Cardiac muscle cell (in vitro differentiated cells and primary cell): ENCODE results near the gene NUDT5. TPM values are rescaled to one million over a fixed set of nuclear protein-coding genes. Genes with fewer than 3 reads are reported as not detected.

Experiments
- DNase-seq, 2 donors: peaks; one replicate each; pipeline versions ENCODE4 v3.0.0 to v3.0.0-alpha.2; 2010 to 2017; ENCODE audit warnings: low read depth in 1 of 2, low spot score in 1 of 2
- H3K27ac ChIP-seq: fragments of 200-600 bp; sonication (generic); 2 replicates; pipeline ENCODE4 v1.5.1; 2016
- H3K27me3 ChIP-seq: fragments of 200-600 bp; sonication (generic); 2 replicates; pipeline ENCODE4 v1.6.0; 2016; ENCODE audit warnings: control low read depth
- H3K36me3 ChIP-seq: fragments of 200-600 bp; sonication (generic); 2 replicates; pipeline ENCODE4 v1.5.1; 2016; ENCODE audit warnings: control low read depth
- H3K4me1 ChIP-seq: fragments of 200-600 bp; sonication (generic); 2 replicates; pipeline ENCODE4 v1.8.1; 2017; ENCODE audit warnings: low read depth, mild to moderate bottlenecking, mixed run types
- H3K4me3 ChIP-seq: fragments of 200-600 bp; sonication (generic); 2 replicates; pipeline ENCODE4 v1.5.1; 2016; ENCODE audit warnings: mild to moderate bottlenecking
- H3K9me3 ChIP-seq: fragments of 200-600 bp; sonication (generic); 2 replicates; pipeline ENCODE4 v1.5.1; 2017; ENCODE audit warnings: low read depth, mild to moderate bottlenecking, control low read depth
- polyA plus RNA-seq: library from polyadenylated mRNA; unstranded; fragments of >200 nt; fragmentation: Nextera tagmentation; extraction: Ambion mirVana; gene quantifications from 2 replicates; pipeline ENCODE4 v1.2.1, GENCODE V29; 2016
- total RNA-seq: library from RNA; depleted of rRNA; stranded (reverse); fragments of >200 nt; gene quantifications from 2 replicates; pipeline ENCODE4 v1.2.3, GENCODE V29; 2016
- TF ChIP-seq, protein P1 (sequence below): IDR thresholded peaks from 2 replicates; pipeline ENCODE4 v1.5.1; 2012; ENCODE audit warnings: low read depth, mild to moderate bottlenecking, low read length

The NUDT5 gene
- total and polyA plus RNA-seq, 2 experiments from 2014 or later, result 49.3 to 122 TPM

DNA sequence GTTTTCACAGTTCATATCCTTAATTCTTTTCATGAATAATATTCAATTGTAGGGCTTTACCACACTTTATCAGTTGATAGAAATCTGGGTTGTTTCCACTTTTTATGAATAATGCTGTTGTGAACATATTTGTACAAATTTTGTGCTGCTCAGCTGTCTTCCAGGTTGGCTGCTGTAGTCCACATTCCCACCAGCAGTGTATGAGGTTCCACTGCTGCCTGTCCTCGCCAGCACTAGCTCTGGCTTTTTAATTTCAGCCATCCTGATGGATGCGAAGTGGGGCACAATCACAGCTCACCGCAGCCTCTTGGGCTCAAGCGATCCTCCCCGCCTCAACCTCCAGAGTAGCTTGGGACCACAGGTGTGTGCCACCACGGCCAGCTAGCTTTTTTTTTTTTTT lies 32.8 kb downstream of the NUDT5 start:
- H3K27me3 ChIP-seq, result no peaks in the 10 kb centered on the region
- no peak overlapping the region for H3K27ac ChIP-seq
- no peaks in the 10 kb centered on the region for H3K9me3 ChIP-seq
- peaks cover 73% of the 10 kb centered on the region for H3K36me3 ChIP-seq
- H3K4me1 ChIP-seq, result no peaks in the 10 kb centered on the region
- TF ChIP-seq, protein P1, sequence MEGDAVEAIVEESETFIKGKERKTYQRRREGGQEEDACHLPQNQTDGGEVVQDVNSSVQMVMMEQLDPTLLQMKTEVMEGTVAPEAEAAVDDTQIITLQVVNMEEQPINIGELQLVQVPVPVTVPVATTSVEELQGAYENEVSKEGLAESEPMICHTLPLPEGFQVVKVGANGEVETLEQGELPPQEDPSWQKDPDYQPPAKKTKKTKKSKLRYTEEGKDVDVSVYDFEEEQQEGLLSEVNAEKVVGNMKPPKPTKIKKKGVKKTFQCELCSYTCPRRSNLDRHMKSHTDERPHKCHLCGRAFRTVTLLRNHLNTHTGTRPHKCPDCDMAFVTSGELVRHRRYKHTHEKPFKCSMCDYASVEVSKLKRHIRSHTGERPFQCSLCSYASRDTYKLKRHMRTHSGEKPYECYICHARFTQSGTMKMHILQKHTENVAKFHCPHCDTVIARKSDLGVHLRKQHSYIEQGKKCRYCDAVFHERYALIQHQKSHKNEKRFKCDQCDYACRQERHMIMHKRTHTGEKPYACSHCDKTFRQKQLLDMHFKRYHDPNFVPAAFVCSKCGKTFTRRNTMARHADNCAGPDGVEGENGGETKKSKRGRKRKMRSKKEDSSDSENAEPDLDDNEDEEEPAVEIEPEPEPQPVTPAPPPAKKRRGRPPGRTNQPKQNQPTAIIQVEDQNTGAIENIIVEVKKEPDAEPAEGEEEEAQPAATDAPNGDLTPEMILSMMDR, result no peak
- no peak for DNase-seq
- H3K4me3 ChIP-seq, result no peak overlapping the region

DNA sequence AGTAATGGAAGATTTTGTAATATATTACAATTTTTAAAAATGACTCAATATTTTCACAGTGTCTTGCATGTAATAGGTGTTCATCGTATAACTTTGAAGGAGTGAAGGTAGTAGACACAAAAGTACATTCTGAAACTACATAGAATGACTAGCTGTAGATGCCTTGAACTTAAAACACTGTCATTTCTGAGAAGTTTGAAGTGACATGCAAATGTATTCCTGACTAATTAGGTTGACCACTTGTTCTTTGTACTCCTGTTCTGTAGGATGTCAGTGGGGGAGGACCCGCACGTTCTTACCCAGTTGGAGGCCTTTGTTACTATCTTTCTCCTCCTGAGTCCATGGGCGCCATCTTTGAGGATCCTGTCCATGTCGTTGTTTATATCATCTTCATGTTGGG lies 35.0 kb downstream of the NUDT5 start:
- Histone ChIP-seq H3K4me1 (no peaks in the 10 kb centered on the region), H3K27ac (no peak overlapping the region), H3K36me3 (peaks cover 64% of the 10 kb centered on the region), H3K9me3 (no peaks in the 10 kb centered on the region), H3K4me3 (no peak overlapping the region), H3K27me3 (no peaks in the 10 kb centered on the region)
- TF ChIP-seq, protein P1, result no peak
- no peak for DNase-seq

DNA sequence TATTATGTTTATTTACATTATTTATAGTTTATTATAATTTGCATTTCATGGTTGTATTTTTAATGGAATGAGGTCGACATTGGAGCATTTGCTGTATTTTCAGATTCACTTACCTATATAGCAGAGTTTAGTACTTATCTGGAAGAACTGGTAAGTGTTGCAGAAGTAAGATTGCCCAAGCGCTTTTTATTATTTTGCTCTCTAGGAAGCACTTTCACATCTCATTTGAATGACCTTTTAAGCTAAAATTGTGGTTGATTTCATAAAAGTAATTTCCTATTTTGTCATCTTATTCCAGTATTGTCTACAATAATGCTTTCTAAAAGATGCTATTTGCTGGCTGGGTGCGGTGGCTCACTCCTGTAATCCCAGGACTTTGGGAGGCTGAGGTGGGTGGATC lies 37.6 kb downstream of the NUDT5 start:
- Histone ChIP-seq H3K27ac (no peak overlapping the region), H3K27me3 (no peaks in the 10 kb centered on the region), H3K4me1 (no peaks in the 10 kb centered on the region), H3K36me3 (peaks cover 57% of the 10 kb centered on the region), H3K4me3 (no peak overlapping the region), H3K9me3 (no peaks in the 10 kb centered on the region)
- no peak for DNase-seq
- TF ChIP-seq, protein P1, result no peak

DNA sequence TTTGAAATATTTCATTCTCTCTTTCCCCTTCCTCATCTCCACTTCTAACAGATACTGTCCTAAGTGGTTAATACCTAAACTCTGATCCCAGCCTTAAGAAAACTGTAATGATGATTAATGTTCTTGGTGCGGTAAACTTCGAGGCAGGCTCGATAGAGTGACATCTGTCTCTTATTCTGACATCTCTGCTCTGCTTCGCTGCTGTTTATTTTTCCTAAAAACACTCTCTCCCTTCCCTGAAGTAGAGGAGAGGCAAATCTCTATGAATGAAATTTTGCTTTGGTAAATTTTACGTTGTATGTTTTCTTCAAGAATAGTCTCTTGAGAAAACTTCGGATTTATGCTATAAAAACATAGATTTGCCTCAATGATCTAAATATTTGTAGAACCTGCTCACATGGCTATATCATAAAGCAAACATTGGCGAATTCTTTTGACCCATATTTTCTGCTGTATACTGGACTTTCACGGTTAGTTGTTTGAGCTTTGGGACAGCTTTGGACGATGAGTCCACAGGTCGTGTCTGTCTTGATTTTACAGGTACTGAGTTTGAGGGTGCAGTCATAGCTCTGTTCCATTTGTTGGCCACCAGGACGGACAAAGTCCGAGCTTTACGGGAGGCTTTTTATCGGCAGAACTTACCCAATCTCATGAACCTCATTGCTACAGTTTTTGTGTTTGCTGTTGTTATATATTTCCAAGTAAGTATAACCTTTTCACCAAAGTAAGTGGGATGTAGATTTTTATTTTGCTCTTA lies 39.1 kb downstream of the NUDT5 start:
- Histone ChIP-seq H3K4me3 (no peak overlapping the region), H3K36me3 (peaks cover 43% of the 10 kb centered on the region), H3K27ac (no peak overlapping the region), H3K27me3 (no peaks in the 10 kb centered on the region), H3K4me1 (no peaks in the 10 kb centered on the region), H3K9me3 (no peaks in the 10 kb centered on the region)
- DNase-seq, result no peak
- TF ChIP-seq, protein P1, result no peak

DNA sequence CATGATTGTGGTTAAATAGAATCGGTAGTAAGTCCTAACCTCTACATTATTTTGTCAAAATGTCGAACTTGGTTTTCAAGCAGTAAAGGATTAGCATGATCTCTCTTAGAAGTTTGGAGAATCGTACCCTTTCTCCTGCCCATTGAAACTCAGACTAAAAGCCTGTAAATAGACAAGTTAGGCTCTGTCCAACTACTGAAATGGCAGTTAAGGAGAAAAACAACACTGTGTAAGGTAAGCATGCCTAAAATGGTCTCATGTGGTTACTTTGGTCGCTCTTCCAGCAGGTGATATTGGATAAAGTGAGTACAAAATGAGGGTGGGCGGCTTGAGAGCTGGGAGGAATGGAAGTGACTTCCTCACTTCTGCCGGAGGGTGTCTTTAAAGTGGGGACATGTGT lies 41.2 kb downstream of the NUDT5 start:
- Histone ChIP-seq H3K4me1 (no peaks in the 10 kb centered on the region), H3K27me3 (no peaks in the 10 kb centered on the region), H3K36me3 (peaks cover 32% of the 10 kb centered on the region), H3K27ac (no peak overlapping the region), H3K9me3 (no peaks in the 10 kb centered on the region), H3K4me3 (no peak overlapping the region)
- TF ChIP-seq, protein P1, result no peak
- no peak for DNase-seq
